ENCODE data around the gene CDK5R2.

Gene CDK5R2

DNA sequence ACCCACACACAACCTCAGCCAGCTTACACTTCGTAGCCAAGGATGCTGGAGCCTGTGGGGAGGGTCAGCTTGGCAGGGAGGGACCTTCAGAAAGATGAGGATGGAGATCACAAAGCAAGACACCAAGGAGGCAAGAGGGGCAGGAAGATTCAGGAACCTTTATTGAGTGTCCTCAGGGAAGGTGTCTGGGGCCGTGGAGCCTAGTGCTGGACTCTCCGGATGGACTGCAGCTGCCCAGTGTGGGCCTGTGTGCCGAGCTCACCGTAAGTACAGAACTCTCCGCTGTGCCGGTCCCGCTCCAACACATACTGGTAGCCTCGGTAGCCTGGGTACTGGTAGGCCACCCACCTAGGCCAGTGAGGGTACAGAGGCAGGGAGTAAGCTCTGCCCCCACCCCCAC, 30.6 kb downstream of the CDK5R2 start:
- no peak for DNase-seq

DNA sequence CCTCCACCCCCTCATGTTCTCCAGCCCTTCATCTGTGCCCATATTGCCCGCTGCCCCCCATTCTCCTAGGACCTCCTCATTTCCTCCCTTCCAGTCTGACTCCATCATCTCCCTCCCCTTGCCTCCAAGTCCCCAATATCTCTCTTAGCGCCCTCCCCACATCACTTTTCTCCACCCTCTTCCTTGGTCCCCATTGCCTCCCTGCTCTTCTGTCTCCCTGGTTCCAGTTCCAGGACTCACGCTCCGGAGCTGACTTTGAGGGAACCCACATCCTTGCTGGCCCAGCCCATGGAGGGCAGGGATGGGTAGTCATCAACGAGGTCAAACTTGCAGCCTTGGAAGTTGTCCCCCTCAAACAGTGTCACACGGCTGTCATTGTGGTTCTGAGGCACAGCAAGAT, 31.1 kb downstream of the CDK5R2 start:
- DNase-seq, result no peak

- DNase-seq, result no peak
Observed at GRCh38 chr2:218991674-218992168, 32.3 kb downstream of the CDK5R2 start.

DNA sequence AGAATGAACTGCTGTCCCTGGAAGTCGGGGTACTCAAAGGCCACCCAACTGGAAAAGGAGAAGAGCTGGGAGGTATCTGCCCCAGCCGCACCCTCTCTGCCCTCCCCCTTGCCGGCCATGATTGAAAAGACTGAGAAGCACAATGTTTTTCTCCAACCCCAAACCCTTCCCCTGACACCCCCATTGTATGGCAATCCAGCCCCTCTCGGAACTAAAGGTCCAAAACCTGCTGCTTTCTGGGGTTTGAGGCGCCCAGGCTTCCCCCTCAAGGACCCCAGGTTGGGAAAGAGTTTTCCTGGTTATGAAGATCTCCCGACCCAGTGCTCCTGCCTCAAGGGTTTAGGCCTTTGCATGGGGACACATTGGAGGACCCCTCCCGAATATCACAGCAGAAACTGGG, 32.7 kb downstream of the CDK5R2 start:
- DNase-seq, result no peak

DNA sequence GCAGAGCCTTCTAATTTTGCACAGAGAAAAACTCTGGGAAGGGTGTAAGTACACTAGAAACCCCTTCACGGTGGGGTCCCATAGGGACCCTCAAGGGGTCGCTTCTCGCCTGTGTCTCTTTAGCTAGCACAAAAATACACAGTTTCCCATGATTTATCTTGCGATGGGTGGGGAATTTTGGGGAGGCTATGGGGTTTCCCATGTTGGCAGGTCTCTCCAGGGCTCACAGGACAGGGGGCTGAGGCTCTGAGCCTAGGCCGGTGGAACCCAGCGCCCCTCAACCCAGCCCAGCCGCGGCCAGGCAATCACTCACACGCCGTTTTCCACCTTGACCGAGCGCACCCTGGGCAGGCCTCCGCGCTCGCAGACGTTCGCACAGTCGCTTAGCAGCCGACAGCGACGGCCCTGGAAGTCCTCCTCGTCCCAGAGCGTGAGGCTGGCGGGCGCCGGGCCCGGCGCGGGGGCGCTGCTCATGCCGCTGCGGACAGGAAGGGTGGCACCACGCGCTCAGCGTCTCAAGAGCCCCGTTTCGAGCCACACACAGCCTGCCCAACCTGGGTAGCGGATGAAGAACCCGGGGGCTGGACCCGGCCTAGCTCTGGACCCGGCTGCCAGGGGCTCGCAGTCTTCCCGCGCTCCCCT, 33.4 kb downstream of the CDK5R2 start:
- no peak for DNase-seq

GRCh38 chr2:218993345-218994315, 34.2 kb downstream of the CDK5R2 start, which contains the start of gene CRYBA2:
Gene CRYBA2, minus strand, starts transcription at chr2:218993422. Its CDS starts 246 bp downstream, at chr2:218993176.
- no peak for DNase-seq

DNA sequence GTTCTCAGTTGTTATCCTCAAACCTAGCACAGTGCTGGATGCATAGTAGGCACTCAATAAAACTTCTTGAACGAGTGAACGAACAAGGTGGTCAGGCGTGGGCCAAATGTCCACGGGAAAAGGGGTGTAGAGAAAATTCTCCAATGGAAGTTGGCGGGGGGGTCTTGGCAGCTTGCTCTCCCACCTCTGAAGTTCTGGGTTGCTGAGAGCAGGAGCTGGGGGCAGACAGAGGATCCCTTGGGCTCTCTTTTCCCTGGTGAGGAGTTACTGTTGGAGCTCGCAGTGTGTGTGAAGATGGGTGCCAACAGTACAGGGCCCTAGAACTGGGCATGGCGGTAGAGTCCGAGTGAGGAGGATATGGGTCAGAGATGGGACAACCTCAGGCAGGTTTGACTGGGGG, 36.1 kb downstream of the CDK5R2 start:
- DNase-seq, result no peak

DNA sequence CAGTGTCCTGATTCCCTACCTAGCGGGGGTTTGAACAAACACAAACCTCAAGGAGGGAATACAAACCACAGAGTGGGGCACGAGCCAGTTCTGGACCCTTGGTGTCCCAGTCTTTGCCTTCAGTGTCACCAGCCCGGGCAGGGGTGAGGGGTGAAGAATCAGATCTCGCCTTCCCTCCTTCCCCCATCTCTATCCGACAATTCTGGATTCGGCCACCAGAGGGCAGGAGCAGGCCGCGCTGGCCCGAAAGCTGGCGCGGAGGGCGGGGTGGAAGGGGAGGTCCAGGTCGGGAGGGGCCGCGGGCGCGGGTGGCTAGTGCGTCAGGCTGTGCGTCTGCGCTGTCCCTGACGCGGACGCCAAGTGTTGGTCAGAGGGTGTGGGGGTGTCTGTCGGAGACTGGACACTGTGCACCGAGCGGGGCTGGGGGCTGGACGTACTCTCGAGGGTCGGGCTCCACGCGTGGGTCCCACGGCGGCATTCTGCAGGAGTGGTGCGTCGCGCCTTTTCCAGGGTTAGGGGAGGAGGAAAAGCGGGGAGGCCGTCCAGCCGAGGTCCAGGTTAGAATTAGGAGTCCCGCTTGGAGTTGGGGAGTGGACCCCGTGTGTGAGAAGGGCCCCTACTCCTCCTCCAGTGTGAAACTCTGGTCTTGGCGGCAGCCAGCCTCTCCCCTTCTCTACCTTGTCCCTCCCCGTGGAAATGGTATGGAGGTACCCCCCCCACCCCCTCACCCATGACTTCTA, 36.7 kb downstream of the CDK5R2 start:
- peak; percentile 86 for DNase-seq

GRCh38 chr2:218996937-218997336, 37.5 kb downstream of the CDK5R2 start:
- no peak for DNase-seq

GRCh38 chr2:218997731-218998130, 38.3 kb downstream of the CDK5R2 start:
- DNase-seq, result no peak

- DNase-seq, result no peak
Observed at GRCh38 chr2:218998414-218999002, 39.0 kb downstream of the CDK5R2 start.

DNA sequence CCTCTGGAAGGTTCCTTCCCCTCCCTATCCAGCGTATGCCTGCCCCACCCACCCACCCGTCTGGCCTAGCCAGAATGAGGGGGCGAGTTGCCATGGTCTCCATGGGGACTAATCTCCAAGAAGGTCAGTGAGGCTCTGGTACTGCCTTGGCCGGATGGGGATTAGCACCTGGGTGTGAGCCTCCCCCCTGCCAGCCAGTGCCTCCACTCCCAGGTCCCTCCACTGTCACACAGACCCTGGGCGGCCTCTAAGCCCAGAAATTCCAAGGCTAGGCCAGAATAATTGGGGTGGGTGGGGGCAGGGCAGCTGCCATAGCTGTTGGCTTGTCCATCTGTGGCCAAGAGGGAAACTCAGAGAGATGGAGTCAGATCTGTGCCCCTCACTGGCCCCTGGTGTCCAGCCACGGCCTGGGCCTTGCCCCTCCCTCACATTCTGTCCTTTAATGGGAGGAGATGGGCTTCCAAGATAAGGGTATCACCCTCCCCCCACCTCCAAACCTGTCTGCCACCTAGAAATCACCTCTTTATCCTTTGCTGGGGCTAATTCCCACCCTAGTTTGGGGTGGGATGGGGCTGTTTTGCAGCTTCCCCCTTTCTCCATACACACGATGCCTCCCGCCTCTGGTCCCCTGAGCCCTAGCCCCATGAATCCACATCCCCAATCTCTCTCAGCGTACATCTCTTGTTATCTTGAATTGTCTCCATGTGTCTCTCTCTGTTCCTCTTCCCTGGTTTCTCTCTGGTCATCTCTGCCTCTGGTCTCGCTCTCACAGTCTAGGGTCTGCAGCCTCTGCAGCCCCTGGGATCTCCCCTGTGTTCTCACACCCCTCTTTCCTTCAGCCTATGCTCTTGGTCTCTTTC, 39.8 kb downstream of the CDK5R2 start:
- DNase-seq, result no peak

DNA sequence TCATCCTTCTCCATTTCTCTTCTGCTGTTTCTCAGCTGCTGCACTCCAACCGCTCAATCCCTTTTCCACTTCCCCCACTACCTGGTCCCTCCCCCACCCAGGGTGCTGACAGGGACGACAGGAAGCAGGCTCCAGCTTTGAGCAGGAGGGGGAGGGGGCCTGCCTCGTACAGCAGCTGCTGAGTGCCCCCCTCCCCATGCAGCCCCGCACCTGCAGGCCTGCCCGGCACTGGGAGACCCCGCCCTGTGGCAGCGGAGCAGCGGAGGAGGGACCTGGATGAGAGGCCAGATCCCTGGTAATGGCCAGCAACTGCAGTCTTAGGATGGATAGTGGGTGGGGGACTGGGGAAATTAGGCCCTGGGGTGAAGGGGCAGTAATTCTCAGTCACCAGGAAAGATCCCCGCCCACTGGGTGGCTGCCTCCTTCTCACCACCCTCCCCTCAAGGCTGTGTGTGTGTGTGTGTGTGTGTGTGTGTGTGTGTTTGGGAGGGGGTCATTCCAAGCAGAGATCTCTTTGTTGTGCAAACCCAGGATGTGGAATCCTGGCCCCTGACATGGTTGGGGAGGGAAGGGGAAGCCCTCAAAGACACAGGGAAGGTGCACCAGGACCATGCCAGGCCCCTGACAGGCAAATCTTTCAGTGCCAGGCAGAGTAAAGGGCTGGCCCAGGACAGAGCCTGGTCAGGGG, 40.6 kb downstream of the CDK5R2 start:
- peak; percentile 46 for DNase-seq

DNA sequence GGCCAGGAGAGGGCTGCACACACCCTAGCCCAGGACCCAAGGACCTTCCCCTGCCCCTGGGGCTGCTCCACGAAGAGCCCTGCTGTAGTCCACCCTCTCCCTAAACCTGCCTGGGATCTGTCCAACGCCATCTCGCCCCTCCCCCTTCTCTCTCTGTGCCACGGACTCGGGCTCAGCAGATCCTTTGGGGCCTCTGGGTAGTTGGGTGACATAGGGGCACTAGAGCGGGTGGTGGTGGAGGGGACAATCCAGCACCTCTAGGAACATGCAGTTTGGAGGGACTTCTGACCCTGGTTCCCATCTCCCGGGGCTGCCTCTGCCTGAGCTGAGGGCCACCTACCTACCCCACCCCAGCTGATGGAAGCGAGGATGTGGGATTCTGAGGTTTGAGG, 41.1 kb downstream of the CDK5R2 start:
- DNase-seq, result no peak

DNA sequence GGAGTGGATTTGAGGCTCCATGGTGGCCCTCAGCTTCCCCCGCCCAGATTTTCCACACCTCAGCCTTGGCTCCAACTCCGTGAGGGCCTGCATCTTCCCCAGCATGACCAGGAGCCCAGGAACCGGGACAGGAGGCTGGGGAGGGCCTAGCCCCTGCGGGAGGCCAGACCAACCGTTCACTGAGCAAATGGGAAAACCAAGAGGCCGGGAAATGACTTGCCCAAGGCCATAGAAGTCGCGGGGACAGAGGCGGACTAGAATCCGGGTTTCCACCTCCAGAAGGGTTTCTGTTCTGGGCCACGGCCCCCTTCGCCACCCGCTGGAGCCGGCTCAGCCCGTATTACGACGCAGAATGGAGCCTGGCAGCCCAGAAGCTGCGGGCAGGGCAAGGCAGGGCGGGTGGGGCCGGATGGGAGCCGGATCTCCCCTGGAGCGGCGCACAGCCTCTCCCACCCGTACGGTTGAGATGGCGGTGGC, 41.7 kb downstream of the CDK5R2 start:
- DNase-seq, result no peak

DNA sequence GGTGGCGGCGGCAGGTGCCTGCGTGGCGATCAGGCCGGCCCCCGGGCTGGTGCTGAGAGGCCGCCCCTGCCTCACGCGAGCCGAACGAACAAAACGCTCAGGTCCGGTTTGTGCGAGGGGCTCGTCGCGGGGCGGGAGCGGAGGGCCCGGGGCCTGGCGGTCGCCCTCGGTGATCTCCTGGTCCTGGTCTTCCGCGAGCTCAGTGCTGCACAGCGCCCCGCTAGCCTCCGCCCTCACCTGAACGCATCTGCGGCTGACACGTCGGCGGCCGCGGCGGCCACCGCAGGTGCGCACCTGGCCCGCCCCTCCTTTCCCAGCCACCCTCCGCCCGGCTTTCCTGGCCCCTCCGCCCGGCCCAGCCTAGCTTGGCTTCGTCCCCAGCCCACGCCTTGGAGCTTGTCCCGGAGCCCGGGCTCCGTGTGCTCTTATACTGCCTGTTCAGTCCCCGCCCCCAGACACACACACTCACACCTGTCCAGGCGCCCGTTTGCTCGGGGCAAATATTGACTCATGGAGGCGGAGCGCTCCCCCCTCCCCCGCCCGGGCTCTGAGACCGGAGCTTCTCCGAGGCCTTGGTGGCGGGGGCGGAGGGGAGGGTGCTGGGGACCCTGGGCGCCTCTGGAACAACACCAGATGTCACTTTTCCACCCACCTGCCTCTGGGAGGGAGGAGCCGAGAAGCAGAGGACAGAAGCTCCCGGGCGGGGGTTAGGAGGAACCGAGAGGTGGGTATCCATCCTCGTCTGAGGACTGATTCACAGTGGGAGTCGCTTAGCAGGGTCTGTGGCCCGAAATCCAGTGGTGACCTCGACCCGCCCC, 42.3 kb downstream of the CDK5R2 start:
- no peak for DNase-seq

- DNase-seq, result peak; percentile 63
Observed at GRCh38 chr2:219002395-219003266, 43.2 kb downstream of the CDK5R2 start.

DNA sequence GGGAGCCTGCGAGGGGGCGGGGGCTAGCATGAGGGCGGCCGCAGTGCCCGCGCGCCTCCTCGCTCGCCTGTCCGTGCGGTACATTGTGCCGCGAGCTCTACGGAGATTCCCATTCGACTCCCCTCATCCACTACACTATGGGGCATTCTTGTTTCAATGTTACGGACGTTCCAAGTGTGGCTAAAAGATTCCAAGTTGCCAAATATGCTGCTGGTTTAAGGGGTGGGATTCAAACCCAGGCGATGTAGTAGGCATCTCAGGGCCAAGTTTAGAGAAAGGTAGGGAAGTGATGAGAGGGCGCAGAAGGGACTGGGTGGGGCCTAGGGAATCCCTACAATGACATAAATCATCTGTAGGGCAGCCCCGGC, 43.8 kb downstream of the CDK5R2 start:
- DNase-seq, result no peak

GRCh38 chr2:219003979-219004378, 44.5 kb downstream of the CDK5R2 start:
- DNase-seq, result no peak
